Caco-2 (cell line): Measurements from ENCODE around the gene YAP1. TPM values are rescaled to one million over a fixed set of nuclear protein-coding genes. Genes with fewer than 3 reads are reported as not detected.
A peak's percentile ranks its signal among the peaks of the same experiment; 100 is the strongest.

Experiments
- BruUV-seq: library from RNA; stranded (reverse); fragments of 400-500 nt; replicated peaks from 2 replicates; lab custom pipeline; 2021; lab: Mats Ljungman, UMichigan
- CTCF ChIA-PET: fragments of 300-600 bp; sonication (Branson Sonifier 250); formaldehyde crosslinking; loops from one replicate; lab custom pipeline; 2022; ENCODE audit warnings: antibody characterized with exemption; lab: Charles Lee
- POLR2A ChIA-PET: fragments of 300-600 bp; sonication (Branson Sonifier 250); formaldehyde crosslinking; loops from one replicate; lab custom pipeline; 2022; ENCODE audit warnings: antibody characterized with exemption; lab: Charles Lee
- DNase-seq, 2 experiments: peaks; one replicate each; pipeline versions ENCODE4 v3.0.0 to v3.0.0-alpha.2; 2020 to 2022
- H3K27me3 ChIP-seq: replicated peaks from 2 replicates; pipeline ENCODE4 v1.6.0; 2011; ENCODE audit warnings: low read length; ENCODE audit not compliant: control insufficient read depth, insufficient read depth
- H3K36me3 ChIP-seq: 2 replicates; pipeline ENCODE4 v1.5.1; 2011; ENCODE audit warnings: low read length; ENCODE audit not compliant: control insufficient read depth, insufficient read depth
- H3K4me1 ChIP-seq: fragments of 250-450 bp; sonication (Bioruptor Pico); 2 replicates; pipeline ENCODE4 v1.5.1; 2020; ENCODE audit warnings: mild to moderate bottlenecking
- H3K4me3 ChIP-seq: 2 replicates; pipeline ENCODE4 v1.5.1; 2011; ENCODE audit warnings: low read depth, mild to moderate bottlenecking, control low read depth, low read length
- H3K9me3 ChIP-seq: fragments of 250-450 bp; sonication (Bioruptor Pico); 2 replicates; pipeline ENCODE4 v1.5.1; 2020; ENCODE audit warnings: mild to moderate bottlenecking, moderate library complexity
- H3K27ac Mint-ChIP-seq: one replicate; pipeline ENCODE4 v1.8.0; 2022; ENCODE audit warnings: mixed read lengths; ENCODE audit not compliant: unreplicated experiment
- H3K27me3 Mint-ChIP-seq: one replicate; pipeline ENCODE4 v1.8.0; 2022; ENCODE audit warnings: mixed read lengths; ENCODE audit not compliant: insufficient read depth, unreplicated experiment
- H3K36me3 Mint-ChIP-seq: one replicate; pipeline ENCODE4 v1.8.0; 2022; ENCODE audit warnings: mild to moderate bottlenecking, mixed read lengths; ENCODE audit not compliant: insufficient read depth, unreplicated experiment
- H3K4me1 Mint-ChIP-seq: one replicate; pipeline ENCODE4 v1.8.0; 2022; ENCODE audit warnings: low read depth, mixed read lengths; ENCODE audit not compliant: unreplicated experiment
- H3K4me3 Mint-ChIP-seq: one replicate; pipeline ENCODE4 v1.8.0; 2022; ENCODE audit warnings: mild to moderate bottlenecking, moderate library complexity, mixed read lengths; ENCODE audit not compliant: unreplicated experiment
- H3K9me3 Mint-ChIP-seq: one replicate; pipeline ENCODE4 v1.8.0; 2022; ENCODE audit warnings: mixed read lengths; ENCODE audit not compliant: unreplicated experiment
- CTCF ChIP-seq, 2 experiments: fragments of 200-600 bp in 1 of 2; IDR thresholded peaks; 1 replicate in 1 of 2; 2 replicates in 1 of 2; pipeline versions ENCODE4 v1.5.1 to v1.8.0; 2011 to 2022; ENCODE audit warnings: antibody characterized with exemption in 1 of 2, control low read depth in 1 of 2, inconsistent platforms in 1 of 2, low read depth in 1 of 2, low read length in 1 of 2, mild to moderate bottlenecking in 1 of 2, moderate library complexity in 1 of 2; ENCODE audit not compliant: insufficient read depth in 1 of 2, severe bottlenecking in 1 of 2, unreplicated experiment in 1 of 2
- intact Hi-C: fragments of 100-400 bp; cut with micrococcal nuclease; formaldehyde crosslinking; loops from one replicate; pipeline ENCODE4 v1.10.0; 2022; ENCODE audit not compliant: unreplicated experiment
- total RNA-seq: library from RNA; stranded (reverse); gene quantifications from 2 replicates; pipeline ENCODE4 v1.2.3, GENCODE V29; 2022

The YAP1 gene
- total RNA-seq, 1 experiment from 2014 or later, result 207 TPM

GRCh38 chr11:102234779-102235439, 124.7 kb downstream of the YAP1 start:
- H3K9me3 Mint-ChIP-seq, result no peaks in the 10 kb centered on the region
- no peak for DNase-seq
- Histone ChIP-seq H3K4me1 (peaks cover 15% of the 10 kb centered on the region), H3K4me3 (no peak overlapping the region), H3K9me3 (no peaks in the 10 kb centered on the region), H3K36me3 (peaks cover 2% of the 10 kb centered on the region; the same call in 1 of the 2 replicates), H3K27me3 (no peaks in the 10 kb centered on the region)
- intact Hi-C loops, result no loop called here
- H3K36me3 Mint-ChIP-seq, result peaks cover 88% of the 10 kb centered on the region
- no TSS peak for BruUV-seq
- no peaks in the 10 kb centered on the region for H3K27me3 Mint-ChIP-seq
- peaks cover 27% of the 10 kb centered on the region for H3K4me1 Mint-ChIP-seq
- ChIA-PET POLR2A (interaction anchor here (0.8 kb wide), 1 partner anchor 34 kb away, joined by 3 read pairs; no protein-coding TSS in a partner anchor), CTCF (no interaction called here)
- TF ChIP-seq CTCF (IDR thresholded peaks at IDR 0.05; ENCODE audit: insufficient read depth in 1 of 2, low read depth in 1 of 2, low read length in 1 of 2, severe bottlenecking in 1 of 2, unreplicated experiment in 1 of 2), result no peak
- H3K4me3 Mint-ChIP-seq, result no peak overlapping the region
- H3K27ac Mint-ChIP-seq, result no peak overlapping the region

- Histone ChIP-seq H3K36me3 (peaks cover 2% of the 10 kb centered on the region; the same call in 1 of the 2 replicates), H3K9me3 (no peaks in the 10 kb centered on the region), H3K4me3 (no peak overlapping the region), H3K27me3 (no peaks in the 10 kb centered on the region), H3K4me1 (0 out of 2 replicates have a peak, but pooled peaks cover 10% of the 10 kb centered on the region)
- intact Hi-C loops, result loop anchor here (1.0 kb wide), 1 partner anchor 32 kb away; no protein-coding TSS in a partner anchor
- ChIA-PET POLR2A (interaction anchor here (0.6 kb wide), 1 partner anchor 16 kb away, joined by 3 read pairs; no protein-coding TSS in a partner anchor), CTCF (no interaction called here)
- Mint-ChIP-seq H3K4me1 (peaks cover 17% of the 10 kb centered on the region), H3K4me3 (no peak overlapping the region), H3K27me3 (no peaks in the 10 kb centered on the region), H3K27ac (peak overlapping the region; percentile 24), H3K36me3 (peaks cover 80% of the 10 kb centered on the region), H3K9me3 (no peaks in the 10 kb centered on the region)
- DNase-seq, result no peak
- no TSS peak for BruUV-seq
- TF ChIP-seq CTCF (IDR thresholded peaks at IDR 0.05; ENCODE audit: insufficient read depth in 1 of 2, low read depth in 1 of 2, low read length in 1 of 2, severe bottlenecking in 1 of 2, unreplicated experiment in 1 of 2), result no peak
Observed at GRCh38 chr11:102237096-102237735, 127.0 kb downstream of the YAP1 start.

GRCh38 chr11:102238391-102238821, 128.2 kb downstream of the YAP1 start:
- H3K4me3 ChIP-seq, result no peak overlapping the region
- intact Hi-C loops, result no loop called here
- peaks cover 17% of the 10 kb centered on the region for H3K4me1 Mint-ChIP-seq
- peaks cover 69% of the 10 kb centered on the region for H3K36me3 Mint-ChIP-seq
- H3K4me3 Mint-ChIP-seq, result no peak overlapping the region
- no peak overlapping the region for H3K27ac Mint-ChIP-seq
- no peak for DNase-seq
- H3K9me3 ChIP-seq, result no peaks in the 10 kb centered on the region
- POLR2A ChIA-PET, result no interaction called here
- no peaks in the 10 kb centered on the region for H3K27me3 Mint-ChIP-seq
- no peak for TF ChIP-seq CTCF (IDR thresholded peaks at IDR 0.05; ENCODE audit: insufficient read depth in 1 of 2, low read depth in 1 of 2, low read length in 1 of 2, severe bottlenecking in 1 of 2, unreplicated experiment in 1 of 2)
- peaks cover 2% of the 10 kb centered on the region; the same call in 1 of the 2 replicates for H3K36me3 ChIP-seq
- BruUV-seq, result no TSS peak
- no peaks in the 10 kb centered on the region for H3K9me3 Mint-ChIP-seq
- H3K27me3 ChIP-seq, result no peaks in the 10 kb centered on the region
- CTCF ChIA-PET, result no interaction called here
- 0 out of 2 replicates have a peak, but pooled peaks cover 10% of the 10 kb centered on the region for H3K4me1 ChIP-seq
